Erythroblast (primary cell): Measurements from ENCODE around the gene RELB.

Experiments
- GATA1 ChIP-seq: IDR thresholded peaks from 2 replicates; pipeline ENCODE4 v1.6.1; 2011; ENCODE audit warnings: low read depth, mild to moderate bottlenecking, control low read depth, low read length, moderate library complexity
- POLR2A ChIP-seq: IDR thresholded peaks from 2 replicates; pipeline ENCODE4 v1.6.1; 2011; ENCODE audit warnings: mild to moderate bottlenecking, low read length

DNA sequence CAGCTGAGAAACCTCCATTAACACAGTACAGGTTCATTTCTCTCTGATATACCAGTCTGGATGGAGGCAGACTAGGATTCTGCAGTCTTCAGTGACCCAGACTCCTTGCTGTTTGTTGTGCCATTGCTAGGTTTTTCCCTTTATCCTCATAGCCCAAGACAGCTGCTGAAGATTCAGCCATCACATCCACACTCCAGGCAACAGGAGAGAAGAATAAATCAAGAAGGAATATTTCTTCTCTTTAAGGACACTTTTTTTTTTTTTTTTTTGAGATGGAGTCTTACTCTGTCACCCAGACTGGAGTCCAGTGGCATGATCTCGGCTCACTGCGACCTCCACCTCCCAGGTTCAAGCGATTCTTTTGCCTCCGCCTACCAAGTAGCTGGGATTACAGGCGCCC is 31.8 kb upstream of the RELB start:
- TF ChIP-seq POLR2A (no peak), GATA1 (no peak)
